ENCODE data around the gene DDA1. TPM values are rescaled to one million over a fixed set of nuclear protein-coding genes. Genes with fewer than 3 reads are reported as not detected.

Gene DDA1
- total and polyA plus RNA-seq, 10 of the 15 experiments (the other 5 are each of a cell fraction or from before 2014, with no cell fraction given), result 0.76 to 71.0 (median 39.4) TPM

DNA sequence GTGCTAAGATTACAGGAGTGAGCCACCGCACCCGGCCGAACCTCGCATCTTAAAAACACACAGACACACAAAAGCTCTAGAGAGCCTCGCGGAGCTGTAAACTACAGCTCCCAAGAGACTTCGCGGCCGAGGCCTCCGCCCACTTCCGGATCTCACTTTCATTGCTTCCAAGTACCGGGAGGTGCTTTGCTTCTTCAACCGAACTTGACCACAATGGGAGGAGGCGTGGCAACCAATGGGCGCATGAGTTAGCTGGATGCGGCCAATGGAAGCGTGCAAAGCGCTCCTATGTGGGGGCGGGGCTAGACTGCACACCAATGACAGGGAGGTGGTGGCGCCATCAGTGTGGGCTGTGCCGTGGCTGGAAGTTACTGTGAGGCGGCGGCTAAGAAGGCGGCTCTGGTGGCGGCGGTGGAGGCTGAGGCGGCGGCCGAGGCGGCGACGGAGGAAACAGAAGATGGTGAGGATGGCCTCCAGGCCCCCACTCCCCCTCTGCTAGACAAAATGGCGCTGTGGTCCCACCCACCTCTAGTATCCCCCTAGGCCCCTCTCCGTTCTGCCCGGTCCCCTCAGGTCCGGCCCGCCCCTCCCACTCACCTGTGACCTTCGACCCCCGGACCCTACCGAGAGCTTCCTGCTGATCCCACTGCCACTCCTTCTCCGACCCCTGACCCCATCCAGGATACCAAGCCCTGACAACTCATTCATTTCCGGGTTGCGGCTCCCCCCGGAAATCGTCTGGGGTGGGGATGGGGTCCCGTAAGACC lies at the start of gene DDA1 (continued):
- TF ChIP-seq, protein P1, sequence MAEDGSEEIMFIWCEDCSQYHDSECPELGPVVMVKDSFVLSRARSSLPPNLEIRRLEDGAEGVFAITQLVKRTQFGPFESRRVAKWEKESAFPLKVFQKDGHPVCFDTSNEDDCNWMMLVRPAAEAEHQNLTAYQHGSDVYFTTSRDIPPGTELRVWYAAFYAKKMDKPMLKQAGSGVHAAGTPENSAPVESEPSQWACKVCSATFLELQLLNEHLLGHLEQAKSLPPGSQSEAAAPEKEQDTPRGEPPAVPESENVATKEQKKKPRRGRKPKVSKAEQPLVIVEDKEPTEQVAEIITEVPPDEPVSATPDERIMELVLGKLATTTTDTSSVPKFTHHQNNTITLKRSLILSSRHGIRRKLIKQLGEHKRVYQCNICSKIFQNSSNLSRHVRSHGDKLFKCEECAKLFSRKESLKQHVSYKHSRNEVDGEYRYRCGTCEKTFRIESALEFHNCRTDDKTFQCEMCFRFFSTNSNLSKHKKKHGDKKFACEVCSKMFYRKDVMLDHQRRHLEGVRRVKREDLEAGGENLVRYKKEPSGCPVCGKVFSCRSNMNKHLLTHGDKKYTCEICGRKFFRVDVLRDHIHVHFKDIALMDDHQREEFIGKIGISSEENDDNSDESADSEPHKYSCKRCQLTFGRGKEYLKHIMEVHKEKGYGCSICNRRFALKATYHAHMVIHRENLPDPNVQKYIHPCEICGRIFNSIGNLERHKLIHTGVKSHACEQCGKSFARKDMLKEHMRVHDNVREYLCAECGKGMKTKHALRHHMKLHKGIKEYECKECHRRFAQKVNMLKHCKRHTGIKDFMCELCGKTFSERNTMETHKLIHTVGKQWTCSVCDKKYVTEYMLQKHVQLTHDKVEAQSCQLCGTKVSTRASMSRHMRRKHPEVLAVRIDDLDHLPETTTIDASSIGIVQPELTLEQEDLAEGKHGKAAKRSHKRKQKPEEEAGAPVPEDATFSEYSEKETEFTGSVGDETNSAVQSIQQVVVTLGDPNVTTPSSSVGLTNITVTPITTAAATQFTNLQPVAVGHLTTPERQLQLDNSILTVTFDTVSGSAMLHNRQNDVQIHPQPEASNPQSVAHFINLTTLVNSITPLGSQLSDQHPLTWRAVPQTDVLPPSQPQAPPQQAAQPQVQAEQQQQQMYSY (CRISPR knock-in tag; IDR thresholded peaks at IDR 0.05), result no peak
- no peak for TF ChIP-seq CBX5 (IDR thresholded peaks at IDR 0.05; ENCODE audit: low read depth)
- TF ChIP-seq, protein P2, sequence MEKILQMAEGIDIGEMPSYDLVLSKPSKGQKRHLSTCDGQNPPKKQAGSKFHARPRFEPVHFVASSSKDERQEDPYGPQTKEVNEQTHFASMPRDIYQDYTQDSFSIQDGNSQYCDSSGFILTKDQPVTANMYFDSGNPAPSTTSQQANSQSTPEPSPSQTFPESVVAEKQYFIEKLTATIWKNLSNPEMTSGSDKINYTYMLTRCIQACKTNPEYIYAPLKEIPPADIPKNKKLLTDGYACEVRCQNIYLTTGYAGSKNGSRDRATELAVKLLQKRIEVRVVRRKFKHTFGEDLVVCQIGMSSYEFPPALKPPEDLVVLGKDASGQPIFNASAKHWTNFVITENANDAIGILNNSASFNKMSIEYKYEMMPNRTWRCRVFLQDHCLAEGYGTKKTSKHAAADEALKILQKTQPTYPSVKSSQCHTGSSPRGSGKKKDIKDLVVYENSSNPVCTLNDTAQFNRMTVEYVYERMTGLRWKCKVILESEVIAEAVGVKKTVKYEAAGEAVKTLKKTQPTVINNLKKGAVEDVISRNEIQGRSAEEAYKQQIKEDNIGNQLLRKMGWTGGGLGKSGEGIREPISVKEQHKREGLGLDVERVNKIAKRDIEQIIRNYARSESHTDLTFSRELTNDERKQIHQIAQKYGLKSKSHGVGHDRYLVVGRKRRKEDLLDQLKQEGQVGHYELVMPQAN (conservative IDR thresholded peaks at IDR 0.05), result peak; percentile 47; the same call in 1 of the 2 replicates
- 0 out of 2 replicates have a peak, but pooled peaks have one; percentile 34 for TF ChIP-seq NBN (IDR thresholded peaks at IDR 0.05)
- TF ChIP-seq SP1 (IDR thresholded peaks at IDR 0.05; ENCODE audit: low read depth, low read length), result peak; percentile 100
- no peak for TF ChIP-seq PML (IDR thresholded peaks at IDR 0.05; ENCODE audit: low read length)
- no peak for TF ChIP-seq EZH2 (IDR thresholded peaks at IDR 0.05; ENCODE audit: borderline replicate concordance, control insufficient read depth, low read depth, low read length)
- TF ChIP-seq CEBPB (IDR thresholded peaks at IDR 0.05; ENCODE audit: borderline replicate concordance in 1 of 2, low read depth in 2 of 2, low read length in 2 of 2), result no peak
- no peak for TF ChIP-seq SUZ12 (IDR thresholded peaks at IDR 0.05; ENCODE audit: unreplicated experiment)
- TF ChIP-seq TAF1 (IDR thresholded peaks at IDR 0.05; ENCODE audit: borderline replicate concordance, low read depth, low read length), result peak; percentile 84
- no peak for TF ChIP-seq IKZF2 (IDR thresholded peaks at IDR 0.05)
- peak; percentile 41 for TF ChIP-seq MYC (IDR thresholded peaks at IDR 0.05; ENCODE audit: insufficient read depth, insufficient read length, insufficient replicate concordance, low read length, severe bottlenecking)
- no peak for TF ChIP-seq JUNB (IDR thresholded peaks at IDR 0.05)
- no peak for TF ChIP-seq HDAC2 (IDR thresholded peaks at IDR 0.05)
- TF ChIP-seq KDM1A (IDR thresholded peaks at IDR 0.05; ENCODE audit: borderline replicate concordance), result no peak
- peak in 1 of 2 experiments; percentile 31; a peak in 1 of 4 replicates for TF ChIP-seq BHLHE40 (IDR thresholded peaks at IDR 0.05; ENCODE audit: borderline replicate concordance in 1 of 2, low read depth in 2 of 2, low read length in 1 of 2)
- TF ChIP-seq ZSCAN29 (IDR thresholded peaks at IDR 0.05), result no peak
- no peak for TF ChIP-seq BCL11A (IDR thresholded peaks at IDR 0.05; ENCODE audit: low read depth, low read length)
- TF ChIP-seq, protein P3, sequence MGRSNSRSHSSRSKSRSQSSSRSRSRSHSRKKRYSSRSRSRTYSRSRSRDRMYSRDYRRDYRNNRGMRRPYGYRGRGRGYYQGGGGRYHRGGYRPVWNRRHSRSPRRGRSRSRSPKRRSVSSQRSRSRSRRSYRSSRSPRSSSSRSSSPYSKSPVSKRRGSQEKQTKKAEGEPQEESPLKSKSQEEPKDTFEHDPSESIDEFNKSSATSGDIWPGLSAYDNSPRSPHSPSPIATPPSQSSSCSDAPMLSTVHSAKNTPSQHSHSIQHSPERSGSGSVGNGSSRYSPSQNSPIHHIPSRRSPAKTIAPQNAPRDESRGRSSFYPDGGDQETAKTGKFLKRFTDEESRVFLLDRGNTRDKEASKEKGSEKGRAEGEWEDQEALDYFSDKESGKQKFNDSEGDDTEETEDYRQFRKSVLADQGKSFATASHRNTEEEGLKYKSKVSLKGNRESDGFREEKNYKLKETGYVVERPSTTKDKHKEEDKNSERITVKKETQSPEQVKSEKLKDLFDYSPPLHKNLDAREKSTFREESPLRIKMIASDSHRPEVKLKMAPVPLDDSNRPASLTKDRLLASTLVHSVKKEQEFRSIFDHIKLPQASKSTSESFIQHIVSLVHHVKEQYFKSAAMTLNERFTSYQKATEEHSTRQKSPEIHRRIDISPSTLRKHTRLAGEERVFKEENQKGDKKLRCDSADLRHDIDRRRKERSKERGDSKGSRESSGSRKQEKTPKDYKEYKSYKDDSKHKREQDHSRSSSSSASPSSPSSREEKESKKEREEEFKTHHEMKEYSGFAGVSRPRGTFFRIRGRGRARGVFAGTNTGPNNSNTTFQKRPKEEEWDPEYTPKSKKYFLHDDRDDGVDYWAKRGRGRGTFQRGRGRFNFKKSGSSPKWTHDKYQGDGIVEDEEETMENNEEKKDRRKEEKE (IDR thresholded peaks at IDR 0.05), result no peak
- TF ChIP-seq SMARCA5 (IDR thresholded peaks at IDR 0.05), result peak; percentile 30; the same call in 1 of the 2 replicates
- TF ChIP-seq STAT3 (IDR thresholded peaks at IDR 0.05; ENCODE audit: low read depth, low read length), result no peak
- peak; percentile 97 for TF ChIP-seq CHD2 (IDR thresholded peaks at IDR 0.05; ENCODE audit: borderline replicate concordance, low read depth, low read length)
- no peak for TF ChIP-seq EED (IDR thresholded peaks at IDR 0.05; ENCODE audit: low read depth)

Measured in GM12878 (cell line).